ENCODE results near the gene MSRB3. TPM values are rescaled to one million over a fixed set of nuclear protein-coding genes. Genes with fewer than 3 reads are reported as not detected.
"Not testable (repeated sequence)": the region's sequence is repeated elsewhere in the genome, so short reads cannot be mapped to it uniquely, and the experiment has no call there.

Gene MSRB3
- total RNA-seq, 1 experiment from 2014 or later: 1.4 TPM

- no peak overlapping the region for H3K27ac Mint-ChIP-seq (ENCODE audit: unreplicated experiment)
- CTCF ChIA-PET: no interaction called here
- H3K4me3 Mint-ChIP-seq (ENCODE audit: low read depth, unreplicated experiment): peak overlapping the region; percentile 63
- TF ChIP-seq CTCF (IDR thresholded peaks at IDR 0.05; ENCODE audit: unreplicated experiment): no peak
- intact Hi-C loops (cut with micrococcal nuclease; ENCODE audit: unreplicated experiment): no loop called here
- H3K36me3 Mint-ChIP-seq (ENCODE audit: insufficient read depth, unreplicated experiment): peaks cover 16% of the 10 kb centered on the region
- no peaks in the 10 kb centered on the region for H3K4me1 Mint-ChIP-seq (ENCODE audit: low read depth, unreplicated experiment)
- BruUV-seq (replicated peaks): no TSS peak
- H3K9me3 Mint-ChIP-seq (ENCODE audit: low read depth, unreplicated experiment): no peaks in the 10 kb centered on the region
- peaks cover 39% of the 10 kb centered on the region for H3K27me3 Mint-ChIP-seq (ENCODE audit: unreplicated experiment)
- DNase-seq: no peak
Observed at GRCh38 chr12:65279369-65280112, 1.1 kb downstream of the MSRB3 start.

DNA sequence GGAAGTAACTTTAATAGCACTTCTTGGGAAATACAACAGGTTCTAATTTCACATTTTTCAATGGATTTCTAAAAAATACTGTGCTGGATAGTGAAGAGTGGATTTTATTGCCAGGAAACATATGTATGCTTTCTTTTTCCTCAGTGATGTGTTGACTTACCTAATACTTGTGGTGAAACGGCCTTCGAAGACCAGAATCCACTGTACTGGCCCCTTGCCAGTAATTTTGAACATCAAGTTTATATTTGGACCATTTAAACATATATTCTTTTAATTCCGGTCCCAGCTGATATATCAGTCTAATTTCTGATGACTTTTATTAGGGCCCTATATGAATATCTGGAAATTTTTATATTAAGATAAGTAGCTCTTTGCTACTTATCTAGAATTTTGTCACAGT, 1.8 kb downstream of the MSRB3 start:
- CTCF ChIA-PET: no interaction called here
- intact Hi-C loops (cut with micrococcal nuclease; ENCODE audit: unreplicated experiment): no loop called here
- no peak for DNase-seq
- TF ChIP-seq CTCF (IDR thresholded peaks at IDR 0.05; ENCODE audit: unreplicated experiment): no peak
- H3K36me3 Mint-ChIP-seq (ENCODE audit: insufficient read depth, unreplicated experiment): peaks cover 16% of the 10 kb centered on the region
- H3K4me3 Mint-ChIP-seq (ENCODE audit: low read depth, unreplicated experiment): no peak overlapping the region
- no TSS peak for BruUV-seq (replicated peaks)
- no peaks in the 10 kb centered on the region for H3K9me3 Mint-ChIP-seq (ENCODE audit: low read depth, unreplicated experiment)
- no peak overlapping the region for H3K27ac Mint-ChIP-seq (ENCODE audit: unreplicated experiment)
- H3K27me3 Mint-ChIP-seq (ENCODE audit: unreplicated experiment): peaks cover 34% of the 10 kb centered on the region
- no peaks in the 10 kb centered on the region for H3K4me1 Mint-ChIP-seq (ENCODE audit: low read depth, unreplicated experiment)

DNA sequence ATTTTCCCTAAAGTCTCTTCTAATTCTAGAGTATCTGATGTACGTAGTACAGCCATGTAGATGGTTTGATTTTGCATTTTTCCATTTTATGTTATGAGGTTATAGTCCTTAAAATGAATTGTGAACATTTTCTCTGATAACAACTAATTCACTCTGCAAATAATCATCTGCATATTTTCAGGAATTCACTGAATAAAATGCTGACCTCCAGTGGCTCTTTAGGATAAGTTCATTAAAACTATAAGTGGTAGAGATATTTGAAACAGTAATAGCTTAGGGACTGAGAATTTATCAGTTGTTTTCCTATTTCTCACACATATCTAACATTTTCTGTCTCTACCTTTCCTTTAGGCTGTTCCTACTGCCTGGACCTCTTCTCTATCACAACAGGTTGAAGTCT, 4.4 kb downstream of the MSRB3 start:
- DNase-seq: no peak
- no peak for TF ChIP-seq CTCF (IDR thresholded peaks at IDR 0.05; ENCODE audit: unreplicated experiment)
- intact Hi-C loops (cut with micrococcal nuclease; ENCODE audit: unreplicated experiment): loop anchor here (2.0 kb wide), 1 partner anchor 398 kb away; no protein-coding TSS in a partner anchor
- CTCF ChIA-PET: interaction anchor here (0.7 kb wide), 1 partner anchor 415 kb away, joined by 3 read pairs; no protein-coding TSS in a partner anchor
- H3K36me3 Mint-ChIP-seq (ENCODE audit: insufficient read depth, unreplicated experiment): peaks cover 15% of the 10 kb centered on the region
- no peak overlapping the region for H3K27ac Mint-ChIP-seq (ENCODE audit: unreplicated experiment)
- H3K9me3 Mint-ChIP-seq (ENCODE audit: low read depth, unreplicated experiment): no peaks in the 10 kb centered on the region
- BruUV-seq (replicated peaks): no TSS peak
- H3K27me3 Mint-ChIP-seq (ENCODE audit: unreplicated experiment): peaks cover 21% of the 10 kb centered on the region
- H3K4me3 Mint-ChIP-seq (ENCODE audit: low read depth, unreplicated experiment): no peak overlapping the region
- H3K4me1 Mint-ChIP-seq (ENCODE audit: low read depth, unreplicated experiment): no peaks in the 10 kb centered on the region

DNA sequence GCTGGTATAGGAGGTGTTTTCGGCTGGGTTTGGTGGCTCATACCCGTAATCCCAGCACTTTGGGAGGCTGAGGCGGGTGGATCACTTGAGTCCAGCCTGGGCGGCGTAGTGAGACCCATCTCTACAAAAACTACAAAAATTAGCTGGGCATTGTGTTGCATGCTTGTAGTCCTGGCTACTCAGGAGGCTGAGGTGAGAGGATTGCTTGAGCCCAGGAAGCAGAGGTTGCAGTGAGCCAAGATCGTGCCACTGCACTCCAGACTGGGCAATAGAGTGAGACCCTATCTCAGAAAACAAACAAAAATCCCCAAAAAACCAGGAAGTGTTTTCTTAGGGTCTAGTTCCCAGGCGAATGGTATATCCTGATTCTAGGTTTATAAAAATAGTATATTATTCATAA, 7.0 kb downstream of the MSRB3 start:
- H3K4me3 Mint-ChIP-seq (ENCODE audit: low read depth, unreplicated experiment); intact Hi-C loops (cut with micrococcal nuclease; ENCODE audit: unreplicated experiment); BruUV-seq (replicated peaks); CTCF ChIA-PET; H3K4me1 Mint-ChIP-seq (ENCODE audit: low read depth, unreplicated experiment); H3K27me3 Mint-ChIP-seq (ENCODE audit: unreplicated experiment); H3K36me3 Mint-ChIP-seq (ENCODE audit: insufficient read depth, unreplicated experiment); H3K27ac Mint-ChIP-seq (ENCODE audit: unreplicated experiment); H3K9me3 Mint-ChIP-seq (ENCODE audit: low read depth, unreplicated experiment); DNase-seq: not testable (repeated sequence)

- TF ChIP-seq CTCF (IDR thresholded peaks at IDR 0.05; ENCODE audit: unreplicated experiment): no peak
- no peaks in the 10 kb centered on the region for H3K4me1 Mint-ChIP-seq (ENCODE audit: low read depth, unreplicated experiment)
- no peaks in the 10 kb centered on the region for H3K36me3 Mint-ChIP-seq (ENCODE audit: insufficient read depth, unreplicated experiment)
- BruUV-seq (replicated peaks): no TSS peak
- DNase-seq: no peak
- intact Hi-C loops (cut with micrococcal nuclease; ENCODE audit: unreplicated experiment): no loop called here
- H3K27ac Mint-ChIP-seq (ENCODE audit: unreplicated experiment): no peak overlapping the region
- CTCF ChIA-PET: interaction anchor here (0.6 kb wide), 1 partner anchor 233 kb away, joined by 4 read pairs; no protein-coding TSS in a partner anchor
- H3K27me3 Mint-ChIP-seq (ENCODE audit: unreplicated experiment): no peaks in the 10 kb centered on the region
- H3K9me3 Mint-ChIP-seq (ENCODE audit: low read depth, unreplicated experiment): no peaks in the 10 kb centered on the region
- H3K4me3 Mint-ChIP-seq (ENCODE audit: low read depth, unreplicated experiment): no peak overlapping the region
Observed at GRCh38 chr12:65287426-65287825, 8.9 kb downstream of the MSRB3 start.
